ENCODE results near the gene BCL2L15. TPM values are rescaled to one million over a fixed set of nuclear protein-coding genes. Genes with fewer than 3 reads are reported as not detected.

The BCL2L15 gene
- total RNA-seq, 4 donors from 2014 or later: 38.0 to 249 (median 119) TPM

GRCh38 chr1:113928187-113928930 is 41.0 kb upstream of the BCL2L15 start:
- Histone ChIP-seq H3K36me3 (no peaks in the 10 kb centered on the region), H3K9me3 (no peaks in the 10 kb centered on the region), H3K27me3 (no peaks in the 10 kb centered on the region), H3K4me3 (peak overlapping the region; percentile 68 to 98 (median 93)), H3K27ac (peak overlapping the region; percentile 91 to 97 (median 94)), H3K4me1 (peaks cover 0 to 23% (median 9%) of the 10 kb centered on the region in 4 donors)
- TF ChIP-seq CTCF (IDR thresholded peaks at IDR 0.05) (no peak), POLR2A (IDR thresholded peaks at IDR 0.05) (no peak)
- no peak for DNase-seq

GRCh38 chr1:113924473-113924872 is 37.1 kb upstream of the BCL2L15 start:
- Histone ChIP-seq H3K9me3 (no peaks in the 10 kb centered on the region), H3K4me3 (no peak overlapping the region), H3K4me1 (peaks cover 0 to 3% (median 0%) of the 10 kb centered on the region in 4 donors), H3K27ac (no peak overlapping the region), H3K27me3 (no peaks in the 10 kb centered on the region), H3K36me3 (no peaks in the 10 kb centered on the region)
- no peak for DNase-seq
- TF ChIP-seq CTCF (IDR thresholded peaks at IDR 0.05): no peak
- no peak for TF ChIP-seq POLR2A (IDR thresholded peaks at IDR 0.05)

- Histone ChIP-seq H3K36me3 (no peaks in the 10 kb centered on the region), H3K4me1 (no peaks in the 10 kb centered on the region), H3K27ac (no peak overlapping the region), H3K27me3 (no peaks in the 10 kb centered on the region), H3K4me3 (no peak overlapping the region), H3K9me3 (no peaks in the 10 kb centered on the region)
- DNase-seq: no peak
- TF ChIP-seq POLR2A (IDR thresholded peaks at IDR 0.05) (no peak), CTCF (IDR thresholded peaks at IDR 0.05) (no peak)
Measured at GRCh38 chr1:113922957-113923356, 35.6 kb upstream of the BCL2L15 start.

- no peak overlapping the region for H3K4me3 ChIP-seq
- H3K27ac ChIP-seq: no peak overlapping the region
- DNase-seq: no peak
- no peaks in the 10 kb centered on the region for H3K27me3 ChIP-seq
- H3K36me3 ChIP-seq: no peaks in the 10 kb centered on the region
- no peaks in the 10 kb centered on the region for H3K9me3 ChIP-seq
- no peak for TF ChIP-seq POLR2A (IDR thresholded peaks at IDR 0.05)
- no peak for TF ChIP-seq CTCF (IDR thresholded peaks at IDR 0.05)
- H3K4me1 ChIP-seq: no peaks in the 10 kb centered on the region
Measured at GRCh38 chr1:113918243-113918642, 30.9 kb upstream of the BCL2L15 start.

GRCh38 chr1:113917400-113918082 is 30.2 kb upstream of the BCL2L15 start:
- Histone ChIP-seq H3K9me3 (no peaks in the 10 kb centered on the region), H3K36me3 (no peaks in the 10 kb centered on the region), H3K4me1 (no peaks in the 10 kb centered on the region), H3K27ac (no peak overlapping the region), H3K27me3 (no peaks in the 10 kb centered on the region), H3K4me3 (no peak overlapping the region)
- no peak for DNase-seq
- TF ChIP-seq CTCF (IDR thresholded peaks at IDR 0.05) (no peak), POLR2A (IDR thresholded peaks at IDR 0.05) (no peak)

Measured in Peyer's patch (tissue), 4 donors.